SK-N-MC (cell line): Measurements from ENCODE around the gene WDFY4.

ENCODE experiments used
- EZH2 ChIP-seq: fragments of 200-600 bp; sonication (generic); IDR thresholded peaks from one replicate; pipeline ENCODE4 v1.6.1; 2017; ENCODE audit warnings: antibody characterized with exemption
- FOXP2 ChIP-seq: optimal IDR thresholded peaks from 2 replicates; pipeline ENCODE3; 2011; ENCODE audit warnings: mild to moderate bottlenecking, moderate library complexity; ENCODE audit not compliant: insufficient read depth; ENCODE audit errors: extremely low read length, control extremely low read depth
- POLR2AphosphoS5 ChIP-seq: IDR thresholded peaks from 2 replicates; pipeline ENCODE4 v1.6.1; 2012; ENCODE audit warnings: mild to moderate bottlenecking, low read depth, low read length, borderline replicate concordance

- no peak for TF ChIP-seq EZH2
- TF ChIP-seq POLR2AphosphoS5 = no peak
- TF ChIP-seq FOXP2 = no peak
Observed at GRCh38 chr10:48758411-48758810, 73.7 kb downstream of the WDFY4 start.
